Neuronal stem cell (in vitro differentiated cells): ENCODE data around the gene PDIA2.
A peak's percentile ranks its signal among the peaks of the same experiment; 100 is the strongest.
"Not testable (repeated sequence)": the region's sequence is repeated elsewhere in the genome, so short reads cannot be mapped to it uniquely, and the experiment has no call there.

ENCODE experiments used
- DNase-seq: peaks from one replicate; pipeline ENCODE4 v3.0.0-alpha.2; 2013; ENCODE audit warnings: low spot score
- H2AFZ ChIP-seq: one replicate; pipeline ENCODE4 v1.6.1; 2013; ENCODE audit warnings: mild to moderate bottlenecking, low read length, inconsistent platforms
- H2AK5ac ChIP-seq: 2 replicates; pipeline ENCODE4 v1.6.1; 2013; ENCODE audit warnings: low read depth, mild to moderate bottlenecking, inconsistent platforms, low read length, moderate library complexity, mixed read lengths
- H2BK120ac ChIP-seq: 2 replicates; pipeline ENCODE4 v1.6.1; 2013; ENCODE audit warnings: low read depth, mild to moderate bottlenecking, inconsistent platforms, low read length, moderate library complexity, mixed read lengths
- H2BK12ac ChIP-seq: one replicate; pipeline ENCODE4 v1.6.1; 2013; ENCODE audit warnings: low read length, inconsistent platforms
- H2BK15ac ChIP-seq: 2 replicates; pipeline ENCODE4 v1.6.1; 2013; ENCODE audit warnings: mild to moderate bottlenecking, low read length, inconsistent platforms, mixed read lengths
- H2BK5ac ChIP-seq: one replicate; pipeline ENCODE4 v1.6.1; 2013; ENCODE audit warnings: inconsistent platforms, mild to moderate bottlenecking, low read length, moderate library complexity
- H3K14ac ChIP-seq: one replicate; pipeline ENCODE4 v1.6.1; 2013; ENCODE audit warnings: low read length, inconsistent platforms
- H3K18ac ChIP-seq: 2 replicates; pipeline ENCODE4 v1.6.1; 2013; ENCODE audit warnings: low read length, inconsistent platforms
- H3K23ac ChIP-seq: 2 replicates; pipeline ENCODE4 v1.6.1; 2013; ENCODE audit warnings: low read depth, mild to moderate bottlenecking, mixed read lengths, low read length, inconsistent platforms; ENCODE audit not compliant: poor library complexity
- H3K27ac ChIP-seq: replicated peaks from 3 replicates; pipeline ENCODE4 v1.5.1; 2013; ENCODE audit warnings: low read length, inconsistent platforms
- H3K27me3 ChIP-seq, 3 experiments: 2 replicates each; pipeline ENCODE4 v1.6.1; 2013; ENCODE audit warnings: low read length in 3 of 3, mild to moderate bottlenecking in 2 of 3, inconsistent platforms in 1 of 3, low read depth in 1 of 3, mixed read lengths in 1 of 3, moderate library complexity in 1 of 3; ENCODE audit not compliant: control insufficient read depth in 3 of 3, insufficient read depth in 3 of 3
- H3K36me3 ChIP-seq, 2 donors: replicated peaks in 1 of 2; 2 replicates each; pipeline ENCODE4 v1.6.1; 2013; ENCODE audit warnings: low read length in 2 of 2; ENCODE audit not compliant: control insufficient read depth in 2 of 2, insufficient read depth in 2 of 2
- H3K4ac ChIP-seq: 2 replicates; pipeline ENCODE4 v1.6.1; 2013; ENCODE audit warnings: inconsistent platforms, mild to moderate bottlenecking, low read length, moderate library complexity
- H3K4me1 ChIP-seq, 2 donors: 1 replicate in 1 of 2; 2 replicates in 1 of 2; pipeline ENCODE4 v1.6.1; 2013; ENCODE audit warnings: low read length in 2 of 2, low read depth in 1 of 2; ENCODE audit not compliant: control insufficient read depth in 2 of 2, insufficient read depth in 1 of 2
- H3K4me2 ChIP-seq: one replicate; pipeline ENCODE4 v1.6.1; 2013; ENCODE audit warnings: mild to moderate bottlenecking, low read length, inconsistent platforms; ENCODE audit not compliant: insufficient read depth, poor library complexity, severe bottlenecking
- H3K4me3 ChIP-seq, 2 donors: 2 replicates each; pipeline ENCODE4 v1.5.1; 2013; ENCODE audit warnings: low read length in 2 of 2, mild to moderate bottlenecking in 2 of 2, inconsistent platforms in 1 of 2, moderate library complexity in 1 of 2
- H3K79me1 ChIP-seq: one replicate; pipeline ENCODE4 v1.6.1; 2013; ENCODE audit warnings: low read depth, mild to moderate bottlenecking, inconsistent platforms, low read length, moderate library complexity
- H3K9ac ChIP-seq: one replicate; pipeline ENCODE4 v1.6.1; 2013; ENCODE audit warnings: mild to moderate bottlenecking, low read depth, low read length, inconsistent platforms; ENCODE audit not compliant: poor library complexity
- H3K9me3 ChIP-seq, 2 donors: replicated peaks in 1 of 2; 2 replicates each; pipeline versions ENCODE3 to v1.6.1; 2013; ENCODE audit warnings: low read length in 2 of 2, mild to moderate bottlenecking in 2 of 2, inconsistent platforms in 1 of 2, low read depth in 1 of 2, mixed read lengths in 1 of 2, moderate library complexity in 1 of 2; ENCODE audit not compliant: control insufficient read depth in 2 of 2, insufficient read depth in 1 of 2
- H4K8ac ChIP-seq: one replicate; pipeline ENCODE4 v1.6.1; 2013; ENCODE audit warnings: low read depth, mild to moderate bottlenecking, inconsistent platforms, low read length, moderate library complexity
- H4K91ac ChIP-seq: one replicate; pipeline ENCODE4 v1.6.1; 2013; ENCODE audit warnings: low read length, low read depth, mild to moderate bottlenecking, inconsistent platforms; ENCODE audit not compliant: poor library complexity
- WGBS, 2 donors: extraction: QIAGEN DNeasy Blood & Tissue Kit; methylation state at CpG; one replicate each; pipeline ENCODE4 v1.1.7; 2013; ENCODE audit warnings: missing lambda C conversion rate in 2 of 2, mixed read lengths in 1 of 2; ENCODE audit not compliant: insufficient read length in 2 of 2, insufficient replicate concordance in 1 of 2; ENCODE audit errors: extremely low coverage in 2 of 2; 5-methylcytosine and 5-hydroxymethylcytosine counted together

PDIA2 gene

DNA sequence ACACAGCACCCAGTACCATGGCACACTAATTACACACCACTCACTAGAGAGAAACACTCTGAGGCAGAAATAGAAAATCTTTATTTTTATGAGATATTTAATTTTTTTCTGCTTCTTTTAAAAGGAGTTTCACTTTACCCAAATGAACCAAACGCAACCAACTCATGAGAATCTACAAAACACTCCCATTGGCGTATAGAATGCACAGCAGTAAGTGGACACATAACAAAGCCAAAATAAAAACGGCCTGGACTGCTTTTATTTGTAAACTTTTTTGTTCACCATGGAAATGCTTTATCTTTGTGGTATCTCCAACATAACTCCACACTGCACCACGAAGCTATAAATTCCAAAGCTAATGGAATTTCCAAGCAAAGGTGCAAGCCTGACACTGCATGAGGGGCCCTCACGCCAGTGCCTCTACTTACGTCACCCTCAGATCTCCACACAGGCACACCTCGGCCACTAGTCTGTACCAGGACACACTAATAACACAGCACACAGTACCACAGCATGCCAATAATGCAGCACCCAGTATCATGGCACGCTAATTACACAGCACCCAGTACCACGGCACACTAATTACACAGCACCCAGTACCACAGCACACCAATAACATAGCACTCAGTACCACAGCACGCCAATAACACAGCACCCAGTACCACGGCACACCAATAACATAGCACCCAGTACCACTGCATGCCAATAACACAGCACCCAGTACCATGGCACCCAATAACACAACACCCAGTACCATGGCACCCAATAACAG is 52.1 kb downstream of the PDIA2 start:
- H3K9ac ChIP-seq, result peak overlapping the region; percentile 1
- not testable (repeated sequence) for H3K4ac ChIP-seq, H3K23ac ChIP-seq, H3K4me2 ChIP-seq, H3K36me3 ChIP-seq, H2AFZ ChIP-seq, H3K9me3 ChIP-seq, H2AK5ac ChIP-seq, H2BK15ac ChIP-seq, H4K91ac ChIP-seq, H3K27me3 ChIP-seq, DNase-seq, H3K14ac ChIP-seq, H4K8ac ChIP-seq, H2BK5ac ChIP-seq, H2BK120ac ChIP-seq
- H3K18ac ChIP-seq, result peak overlapping the region; percentile 27
- peak overlapping the region in 1 of 2 donors; percentile 68 for H3K4me3 ChIP-seq
- peak overlapping the region; percentile 18 for H3K27ac ChIP-seq
- peaks cover 10 to 11% of the 10 kb centered on the region in 2 donors for H3K4me1 ChIP-seq
- no CpG with 5 or more reads among the region's 11 CpGs for WGBS, 2 donors
- peaks cover 11% of the 10 kb centered on the region for H3K79me1 ChIP-seq
- peak overlapping the region; percentile 51 for H2BK12ac ChIP-seq

DNA sequence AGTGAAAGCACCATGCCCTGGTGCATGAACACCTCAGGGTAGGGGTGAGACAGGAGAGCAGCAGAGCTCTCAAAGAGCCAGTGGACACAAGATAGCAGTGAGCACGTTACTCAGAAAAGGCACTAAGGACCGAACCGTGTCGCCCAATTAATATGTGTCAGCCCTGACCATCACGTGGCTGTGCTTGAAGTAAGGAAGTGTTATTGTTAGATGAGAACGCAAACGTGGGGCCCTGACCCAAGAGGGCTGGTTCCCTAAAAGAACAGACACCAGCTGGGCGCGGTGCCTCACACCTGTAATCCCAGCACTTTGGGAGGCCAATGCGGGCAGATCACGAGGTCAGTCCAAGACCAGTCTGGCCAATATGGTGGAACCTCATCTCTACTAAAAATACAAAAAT is 53.3 kb downstream of the PDIA2 start:
- H3K36me3 ChIP-seq, result peaks cover 5% of the 10 kb centered on the region in 2 donors
- H3K4me1 ChIP-seq, result peaks cover 5 to 8% of the 10 kb centered on the region in 2 donors
- H2AK5ac ChIP-seq, result no peak overlapping the region
- DNase-seq, result no peak
- no peak overlapping the region for H4K8ac ChIP-seq
- no peak overlapping the region for H3K4me3 ChIP-seq
- H2BK120ac ChIP-seq, result no peak overlapping the region
- no CpG with 5 or more reads among the region's 11 CpGs for WGBS, 2 donors
- peaks cover 17% of the 10 kb centered on the region for H3K79me1 ChIP-seq
- no peak overlapping the region for H2AFZ ChIP-seq
- H4K91ac ChIP-seq, result no peak overlapping the region
- H3K4ac ChIP-seq, result no peak overlapping the region
- no peak overlapping the region for H2BK15ac ChIP-seq
- H3K4me2 ChIP-seq, result no peak overlapping the region
- H3K27ac ChIP-seq, result no peak overlapping the region
- H3K18ac ChIP-seq, result no peak overlapping the region
- no peak overlapping the region for H3K23ac ChIP-seq
- no peaks in the 10 kb centered on the region for H3K27me3 ChIP-seq
- H3K9me3 ChIP-seq, result peaks cover 7 to 12% of the 10 kb centered on the region in 2 donors
- H2BK12ac ChIP-seq, result no peak overlapping the region
- no peak overlapping the region for H3K14ac ChIP-seq
- no peak overlapping the region for H3K9ac ChIP-seq
- no peak overlapping the region for H2BK5ac ChIP-seq
